Omental fat pad (tissue), 4 donors: Measurements from ENCODE around the gene IL6R. TPM values are rescaled to one million over a fixed set of nuclear protein-coding genes. Genes with fewer than 3 reads are reported as not detected.

Experiments
- ATAC-seq: fragments of 150-250 bp; one replicate; pipeline ENCODE4 v1.9.1; 2016; ENCODE audit warnings: mild to moderate bottlenecking, moderate library complexity; ENCODE audit not compliant: low FRiP score
- DNase-seq: peaks from one replicate; pipeline ENCODE4 v3.0.0-alpha.2; 2019; ENCODE audit warnings: low spot score
- total RNA-seq, 4 donors: library from RNA; depleted of rRNA; stranded (reverse); fragments of >200 nt; gene quantifications; one replicate each; pipeline ENCODE4 v1.1.0, GENCODE V29; 2016
- TF ChIP-seq, protein P1 (sequence below), 3 donors: fragments of 450-650 bp; IDR thresholded peaks; one replicate each; pipeline ENCODE4 v1.5.1; 2016 to 2017; ENCODE audit warnings: antibody characterized with exemption in 3 of 3, mild to moderate bottlenecking in 3 of 3, moderate library complexity in 2 of 3

IL6R gene
- total RNA-seq, 4 donors from 2014 or later: 41.1 to 98.1 (median 62.5) TPM

DNA sequence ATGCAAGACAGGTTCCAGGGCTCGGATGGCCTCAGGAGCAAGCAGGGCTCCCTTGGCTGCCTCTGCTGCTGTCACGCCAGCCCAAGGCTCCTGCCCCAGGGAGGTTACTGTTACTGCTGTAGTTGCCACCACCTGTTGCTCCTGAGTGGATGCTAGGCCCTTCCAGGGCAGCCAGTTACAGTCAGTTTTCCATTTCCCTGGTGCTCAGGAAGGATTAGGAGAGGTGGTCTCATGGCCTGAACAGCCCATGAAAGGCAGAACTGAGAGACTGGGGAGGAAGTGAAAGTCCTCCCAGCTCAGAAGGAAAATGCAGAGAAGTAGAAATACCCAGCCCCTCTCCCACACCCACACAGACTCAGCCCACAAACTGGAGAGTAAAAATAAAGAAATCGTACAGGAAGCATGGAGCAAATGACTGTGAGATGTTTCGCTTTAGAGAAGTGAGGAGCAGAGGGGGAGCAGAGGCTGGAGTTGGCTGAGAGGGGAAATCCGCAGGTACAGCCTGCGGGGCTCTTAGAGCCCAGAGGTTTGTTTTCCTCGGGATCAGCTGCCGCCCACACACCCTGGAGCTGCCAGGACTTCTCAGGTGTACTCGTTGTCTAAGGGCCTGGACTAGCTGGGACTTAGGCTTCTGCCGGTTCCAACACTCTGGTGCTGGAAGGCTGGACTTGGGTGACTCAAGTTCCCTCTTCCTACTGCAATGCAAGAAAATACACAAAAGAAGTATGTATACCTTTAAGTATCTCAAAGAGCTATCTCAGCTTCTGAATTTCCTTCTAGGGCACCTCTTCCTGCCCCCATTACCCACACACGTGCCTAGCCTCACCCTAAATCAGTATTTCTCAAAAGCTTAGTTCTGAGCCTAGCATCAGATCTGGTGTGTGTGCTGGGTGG is 2.3 kb downstream of the IL6R start:
- peak; percentile 1 for ATAC-seq
- TF ChIP-seq, protein P1, sequence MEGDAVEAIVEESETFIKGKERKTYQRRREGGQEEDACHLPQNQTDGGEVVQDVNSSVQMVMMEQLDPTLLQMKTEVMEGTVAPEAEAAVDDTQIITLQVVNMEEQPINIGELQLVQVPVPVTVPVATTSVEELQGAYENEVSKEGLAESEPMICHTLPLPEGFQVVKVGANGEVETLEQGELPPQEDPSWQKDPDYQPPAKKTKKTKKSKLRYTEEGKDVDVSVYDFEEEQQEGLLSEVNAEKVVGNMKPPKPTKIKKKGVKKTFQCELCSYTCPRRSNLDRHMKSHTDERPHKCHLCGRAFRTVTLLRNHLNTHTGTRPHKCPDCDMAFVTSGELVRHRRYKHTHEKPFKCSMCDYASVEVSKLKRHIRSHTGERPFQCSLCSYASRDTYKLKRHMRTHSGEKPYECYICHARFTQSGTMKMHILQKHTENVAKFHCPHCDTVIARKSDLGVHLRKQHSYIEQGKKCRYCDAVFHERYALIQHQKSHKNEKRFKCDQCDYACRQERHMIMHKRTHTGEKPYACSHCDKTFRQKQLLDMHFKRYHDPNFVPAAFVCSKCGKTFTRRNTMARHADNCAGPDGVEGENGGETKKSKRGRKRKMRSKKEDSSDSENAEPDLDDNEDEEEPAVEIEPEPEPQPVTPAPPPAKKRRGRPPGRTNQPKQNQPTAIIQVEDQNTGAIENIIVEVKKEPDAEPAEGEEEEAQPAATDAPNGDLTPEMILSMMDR (IDR thresholded peaks at IDR 0.05): no peak
- DNase-seq: no peak

DNA sequence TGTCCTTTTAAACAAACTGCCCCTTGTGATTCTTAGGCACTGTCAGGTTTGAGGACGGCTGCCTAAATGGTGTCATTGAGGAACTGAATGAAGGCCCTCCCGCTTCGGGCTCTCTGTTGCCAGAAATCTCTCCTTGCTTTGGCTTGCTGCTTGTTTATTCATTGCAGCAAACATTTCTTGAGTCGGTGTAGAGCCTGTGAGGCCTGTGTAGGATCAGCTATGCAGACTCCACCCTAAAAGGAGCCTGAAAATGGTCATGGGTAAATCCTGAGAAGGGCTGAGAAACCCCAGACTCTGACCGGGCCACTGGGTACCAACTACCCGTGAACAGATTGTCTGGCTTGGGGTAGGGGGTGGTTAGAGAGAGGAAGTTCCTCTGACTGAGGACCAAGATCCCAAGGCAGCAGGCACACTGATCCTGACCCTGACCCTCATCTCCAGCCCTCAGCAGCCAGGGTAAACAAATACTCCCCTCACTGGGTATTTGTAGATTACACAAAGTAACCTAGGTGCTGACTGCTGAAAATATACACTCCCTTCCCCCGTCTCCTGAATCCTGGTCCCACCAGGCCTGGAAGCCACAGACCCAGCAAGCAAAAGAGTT is 3.1 kb downstream of the IL6R start:
- TF ChIP-seq, protein P1 (IDR thresholded peaks at IDR 0.05): no peak

DNA sequence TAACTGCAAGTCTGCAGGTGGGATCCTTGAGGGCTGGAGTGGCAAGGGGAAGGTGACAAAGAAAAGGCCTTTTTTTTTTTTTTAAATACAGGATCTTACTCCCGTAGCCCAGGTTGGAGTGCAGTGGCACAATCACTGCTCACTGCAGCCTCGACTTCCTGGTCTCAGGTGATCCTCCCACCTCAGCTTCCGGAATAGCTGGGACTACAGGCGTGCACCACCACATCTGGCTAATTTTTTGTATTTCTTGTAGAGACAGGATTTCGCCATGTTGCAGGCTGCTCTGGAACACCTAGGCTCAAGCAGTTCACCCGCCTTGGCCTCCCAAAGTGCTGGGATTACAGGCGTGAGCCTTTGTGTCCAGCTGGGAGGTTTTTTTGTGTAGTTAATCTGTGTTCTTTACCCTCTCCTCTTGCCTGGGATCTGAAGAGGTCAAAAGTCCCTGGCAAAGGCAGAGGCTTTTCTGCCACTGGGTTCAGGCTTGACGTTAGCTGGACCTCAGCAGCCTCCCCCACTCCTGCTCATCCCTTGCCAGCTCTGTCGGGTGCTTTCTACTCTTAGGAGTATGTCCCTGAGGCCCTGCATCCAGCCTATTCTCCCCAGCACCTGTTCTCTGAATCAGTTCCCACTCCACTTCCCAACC is 5.2 kb downstream of the IL6R start:
- ATAC-seq (no peak), DNase-seq (no peak)
- TF ChIP-seq, protein P1 (IDR thresholded peaks at IDR 0.05): no peak

More for the DNA sequence above, 3.1 kb downstream of the IL6R start:
- no peak for DNase-seq
- no peak for ATAC-seq

DNA sequence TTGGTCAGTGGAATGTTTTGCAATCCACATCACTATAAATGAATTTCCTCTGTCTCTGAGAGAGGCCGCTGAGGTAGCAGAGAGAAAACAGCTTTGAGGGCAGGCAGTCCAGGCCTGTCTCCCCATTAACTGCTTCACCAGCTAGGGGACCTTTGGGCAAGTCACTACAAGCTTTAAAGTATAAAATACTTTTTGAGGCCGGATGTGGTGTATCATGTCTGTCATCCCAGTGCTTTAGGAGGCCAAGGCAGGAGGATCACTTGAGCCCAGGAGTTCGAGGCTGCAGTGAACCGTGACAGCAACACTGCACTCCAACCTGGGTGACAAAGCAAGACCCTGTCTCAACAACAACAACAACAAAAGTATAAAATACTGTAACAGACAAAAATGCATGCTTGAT is 6.4 kb downstream of the IL6R start:
- ATAC-seq: no peak
- DNase-seq: peak; percentile 11
- TF ChIP-seq, protein P1 (IDR thresholded peaks at IDR 0.05): no peak

DNA sequence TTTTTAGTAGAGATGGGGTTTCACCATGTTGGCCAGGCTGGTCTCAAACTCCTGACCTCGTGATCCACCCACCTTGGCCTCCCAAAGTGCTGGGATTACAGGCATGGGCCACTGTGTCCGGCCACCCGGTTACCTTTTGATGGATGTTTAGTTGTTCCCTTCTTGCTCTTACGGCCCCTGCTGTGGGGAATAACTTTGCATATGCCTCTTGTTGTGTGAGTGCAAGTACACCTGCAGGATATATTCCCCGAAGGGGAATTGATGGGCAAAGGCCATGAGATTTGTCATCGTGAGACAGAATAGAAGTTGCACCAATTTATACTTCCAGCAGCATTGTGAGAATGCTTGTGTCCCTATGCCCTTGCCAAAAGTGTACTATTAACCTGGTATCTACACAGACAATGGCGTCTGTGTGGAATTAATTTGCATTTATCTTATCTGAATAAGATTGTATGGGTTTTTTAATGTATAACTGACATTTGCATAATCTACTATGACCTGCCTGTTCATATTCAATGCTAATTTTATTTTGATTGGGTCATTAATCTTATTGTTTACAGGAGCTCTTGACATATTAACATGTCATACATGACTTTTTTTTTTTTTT is 8.1 kb downstream of the IL6R start:
- no peak for ATAC-seq
- no peak for DNase-seq
- TF ChIP-seq, protein P1 (IDR thresholded peaks at IDR 0.05): no peak

DNA sequence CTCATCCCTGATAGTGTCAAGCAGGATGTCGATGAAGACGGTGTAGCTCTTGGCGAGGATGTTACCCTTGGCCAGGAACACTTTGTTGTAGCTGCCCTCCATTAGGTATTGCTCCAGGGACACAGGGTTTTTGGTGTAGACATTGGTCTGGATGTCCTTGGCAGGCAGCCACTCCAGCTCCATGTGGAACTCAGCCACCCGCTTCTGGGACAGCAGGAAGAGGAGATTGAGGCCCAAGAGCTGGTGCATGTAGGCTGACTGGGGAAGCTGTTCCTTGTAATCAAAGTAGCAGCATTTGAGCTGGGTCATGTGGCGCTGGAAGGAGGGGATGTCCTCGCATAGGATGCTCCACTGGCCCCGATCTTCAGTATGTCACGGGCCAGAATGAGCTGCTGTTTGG is 9.5 kb downstream of the IL6R start:
- DNase-seq (peak; percentile 18), ATAC-seq (no peak)
- TF ChIP-seq, protein P1 (IDR thresholded peaks at IDR 0.05): no peak
